HEK293 (cell line): ENCODE measurements around the gene SLX4.

Source experiments
- CTCF ChIA-PET: fragments of 350-600 bp; formaldehyde crosslinking; extraction: SDS; loops from one replicate; lab custom pipeline; 2021; ENCODE audit warnings: antibody characterized with exemption; lab: Yijun Ruan, JAX
- POLR2A ChIA-PET: fragments of 300-600 bp; formaldehyde crosslinking; extraction: SDS; loops from one replicate; lab custom pipeline; 2020; ENCODE audit warnings: antibody characterized with exemption, inconsistent platforms; lab: Yijun Ruan, JAX
- H3K27ac ChIP-seq: fragments of 200-500 bp; sonication (Bioruptor generic); 2 replicates; pipeline ENCODE4 v1.5.1; 2014; ENCODE audit warnings: low read depth, low read length, control low read depth, inconsistent platforms; ENCODE audit errors: extremely low read depth
- H3K36me3 ChIP-seq, 2 experiments: fragments of 200-500 bp in 1 of 2; sonication (Bioruptor generic) in 1 of 2; 1 replicate in 1 of 2; 2 replicates in 1 of 2; pipeline ENCODE4 v1.5.1; 2014 to 2017; ENCODE audit warnings: inconsistent platforms in 2 of 2, low read length in 2 of 2; ENCODE audit not compliant: control insufficient read depth in 2 of 2, insufficient read depth in 1 of 2
- H3K4me1 ChIP-seq: fragments of 200-500 bp; sonication (Bioruptor generic); 2 replicates; pipeline ENCODE4 v1.5.1; 2014; ENCODE audit warnings: mild to moderate bottlenecking, low read length, inconsistent platforms; ENCODE audit not compliant: control insufficient read depth, insufficient read depth
- H3K4me3 ChIP-seq: 2 replicates; pipeline ENCODE4 v1.5.1; 2011; ENCODE audit warnings: low read depth, mild to moderate bottlenecking, control low read depth, low read length, moderate library complexity
- H3K9me3 ChIP-seq: fragments of 200-500 bp; sonication (Bioruptor generic); 2 replicates; pipeline ENCODE4 v1.5.1; 2014; ENCODE audit warnings: low read depth, low read length, inconsistent platforms; ENCODE audit not compliant: control insufficient read depth, insufficient read depth
- GLIS1 ChIP-seq: fragments of 450-650 bp; formaldehyde crosslinking; IDR thresholded peaks from 2 replicates; pipeline ENCODE4 v1.5.1; 2016; ENCODE audit warnings: missing biosample characterization, missing genetic modification characterization
- HOXC10 ChIP-seq: sonication (generic); formaldehyde crosslinking; IDR thresholded peaks from 2 replicates; pipeline ENCODE4 v1.8.1; 2023; ENCODE audit warnings: mild to moderate bottlenecking, missing genetic modification reagents
- SCRT1 ChIP-seq: fragments of 450-650 bp; formaldehyde crosslinking; IDR thresholded peaks from 2 replicates; pipeline ENCODE4 v1.5.1; 2016; ENCODE audit warnings: missing biosample characterization, missing genetic modification characterization, borderline replicate concordance
- SCRT2 ChIP-seq: fragments of 450-650 bp; formaldehyde crosslinking; IDR thresholded peaks from 2 replicates; pipeline ENCODE4 v1.5.1; 2016; ENCODE audit warnings: missing biosample characterization, missing genetic modification characterization
- WT1 ChIP-seq: fragments of 450-650 bp; formaldehyde crosslinking; IDR thresholded peaks from 2 replicates; pipeline ENCODE4 v1.5.1; 2016; ENCODE audit warnings: missing biosample characterization, missing genetic modification characterization
- ZNF121 ChIP-seq: fragments of 450-650 bp; formaldehyde crosslinking; IDR thresholded peaks from 2 replicates; pipeline ENCODE4 v1.5.1; 2016; ENCODE audit warnings: missing biosample characterization, missing genetic modification characterization
- ZNF157 ChIP-seq: fragments of 450-650 bp; formaldehyde crosslinking; IDR thresholded peaks from 2 replicates; pipeline ENCODE4 v1.5.1; 2016; ENCODE audit warnings: missing biosample characterization, missing genetic modification characterization
- ZNF341 ChIP-seq: fragments of 450-650 bp; formaldehyde crosslinking; IDR thresholded peaks from 2 replicates; pipeline ENCODE4; 2016; ENCODE audit warnings: low read depth, missing biosample characterization, missing genetic modification characterization
- ZNF423 ChIP-seq: fragments of 450-650 bp; formaldehyde crosslinking; IDR thresholded peaks from 2 replicates; pipeline ENCODE4 v1.5.1; 2016; ENCODE audit warnings: missing biosample characterization, missing genetic modification characterization
- ZNF670 ChIP-seq: fragments of 450-650 bp; formaldehyde crosslinking; IDR thresholded peaks from 2 replicates; pipeline ENCODE4 v1.5.1; 2016; ENCODE audit warnings: missing biosample characterization, missing genetic modification characterization, low read depth
- TF ChIP-seq, protein P1 (sequence below): fragments of 450-650 bp; formaldehyde crosslinking; IDR thresholded peaks from 2 replicates; pipeline ENCODE4 v1.5.1; 2016; ENCODE audit warnings: missing biosample characterization, missing genetic modification characterization, borderline replicate concordance
- TF ChIP-seq, protein P2 (sequence below): fragments of 450-650 bp; formaldehyde crosslinking; IDR thresholded peaks from 2 replicates; pipeline ENCODE4 v1.5.1; 2016; ENCODE audit warnings: missing biosample characterization, missing genetic modification characterization
- TF ChIP-seq, protein P3 (sequence below): fragments of 450-650 bp; formaldehyde crosslinking; IDR thresholded peaks from 2 replicates; pipeline ENCODE4 v1.5.1; 2017; ENCODE audit warnings: missing biosample characterization, missing genetic modification characterization
- TF ChIP-seq, protein P4 (sequence below): fragments of 450-650 bp; formaldehyde crosslinking; IDR thresholded peaks from 2 replicates; pipeline ENCODE4 v1.5.1; 2016; ENCODE audit warnings: missing biosample characterization, missing genetic modification characterization

Gene SLX4

DNA sequence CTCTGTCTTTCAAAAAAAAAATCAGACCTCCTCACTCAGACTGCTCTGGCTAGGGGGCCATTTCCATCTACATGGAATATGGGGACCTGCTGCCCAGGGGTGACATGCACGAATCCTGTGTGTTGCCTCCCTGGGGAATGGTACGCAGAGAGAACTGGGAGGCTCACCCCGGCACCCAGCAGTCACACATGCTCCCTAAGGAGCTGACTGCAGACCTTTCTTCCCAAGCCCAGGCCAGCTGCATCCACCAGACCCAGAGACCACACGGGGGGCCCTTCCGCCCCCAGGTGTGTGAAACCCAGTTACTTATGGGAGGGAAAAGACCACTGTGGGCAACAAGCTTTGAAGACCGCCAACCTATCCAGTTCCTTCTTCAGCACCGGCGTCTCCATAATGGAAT is 27.0 kb downstream of the SLX4 start:
- CTCF ChIA-PET = no interaction called here
- H3K36me3 ChIP-seq = peaks cover 4 to 41% of the 10 kb centered on the region in 2 experiments; a peak in 2 of 3 replicates
- H3K9me3 ChIP-seq = no peaks in the 10 kb centered on the region
- H3K4me1 ChIP-seq = no peaks in the 10 kb centered on the region
- TF ChIP-seq HOXC10 = no peak
- no peak for TF ChIP-seq SCRT1 (tag by site-specific recombination)
- no peak for TF ChIP-seq ZNF423 (tag by site-specific recombination)
- TF ChIP-seq, protein P1, sequence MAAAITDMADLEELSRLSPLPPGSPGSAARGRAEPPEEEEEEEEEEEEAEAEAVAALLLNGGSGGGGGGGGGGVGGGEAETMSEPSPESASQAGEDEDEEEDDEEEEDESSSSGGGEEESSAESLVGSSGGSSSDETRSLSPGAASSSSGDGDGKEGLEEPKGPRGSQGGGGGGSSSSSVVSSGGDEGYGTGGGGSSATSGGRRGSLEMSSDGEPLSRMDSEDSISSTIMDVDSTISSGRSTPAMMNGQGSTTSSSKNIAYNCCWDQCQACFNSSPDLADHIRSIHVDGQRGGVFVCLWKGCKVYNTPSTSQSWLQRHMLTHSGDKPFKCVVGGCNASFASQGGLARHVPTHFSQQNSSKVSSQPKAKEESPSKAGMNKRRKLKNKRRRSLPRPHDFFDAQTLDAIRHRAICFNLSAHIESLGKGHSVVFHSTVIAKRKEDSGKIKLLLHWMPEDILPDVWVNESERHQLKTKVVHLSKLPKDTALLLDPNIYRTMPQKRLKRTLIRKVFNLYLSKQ (tag by site-specific recombination) = no peak
- TF ChIP-seq, protein P2, sequence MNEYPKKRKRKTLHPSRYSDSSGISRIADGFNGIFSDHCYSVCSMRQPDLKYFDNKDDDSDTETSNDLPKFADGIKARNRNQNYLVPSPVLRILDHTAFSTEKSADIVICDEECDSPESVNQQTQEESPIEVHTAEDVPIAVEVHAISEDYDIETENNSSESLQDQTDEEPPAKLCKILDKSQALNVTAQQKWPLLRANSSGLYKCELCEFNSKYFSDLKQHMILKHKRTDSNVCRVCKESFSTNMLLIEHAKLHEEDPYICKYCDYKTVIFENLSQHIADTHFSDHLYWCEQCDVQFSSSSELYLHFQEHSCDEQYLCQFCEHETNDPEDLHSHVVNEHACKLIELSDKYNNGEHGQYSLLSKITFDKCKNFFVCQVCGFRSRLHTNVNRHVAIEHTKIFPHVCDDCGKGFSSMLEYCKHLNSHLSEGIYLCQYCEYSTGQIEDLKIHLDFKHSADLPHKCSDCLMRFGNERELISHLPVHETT = no peak
- TF ChIP-seq ZNF670 (tag by site-specific recombination) = no peak
- no peak for TF ChIP-seq ZNF341
- TF ChIP-seq, protein P3, sequence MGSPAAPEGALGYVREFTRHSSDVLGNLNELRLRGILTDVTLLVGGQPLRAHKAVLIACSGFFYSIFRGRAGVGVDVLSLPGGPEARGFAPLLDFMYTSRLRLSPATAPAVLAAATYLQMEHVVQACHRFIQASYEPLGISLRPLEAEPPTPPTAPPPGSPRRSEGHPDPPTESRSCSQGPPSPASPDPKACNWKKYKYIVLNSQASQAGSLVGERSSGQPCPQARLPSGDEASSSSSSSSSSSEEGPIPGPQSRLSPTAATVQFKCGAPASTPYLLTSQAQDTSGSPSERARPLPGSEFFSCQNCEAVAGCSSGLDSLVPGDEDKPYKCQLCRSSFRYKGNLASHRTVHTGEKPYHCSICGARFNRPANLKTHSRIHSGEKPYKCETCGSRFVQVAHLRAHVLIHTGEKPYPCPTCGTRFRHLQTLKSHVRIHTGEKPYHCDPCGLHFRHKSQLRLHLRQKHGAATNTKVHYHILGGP (tag by site-specific recombination) = no peak
- TF ChIP-seq GLIS1 (tag by site-specific recombination) = no peak
- no peak for TF ChIP-seq WT1 (tag by site-specific recombination)
- TF ChIP-seq, protein P4, sequence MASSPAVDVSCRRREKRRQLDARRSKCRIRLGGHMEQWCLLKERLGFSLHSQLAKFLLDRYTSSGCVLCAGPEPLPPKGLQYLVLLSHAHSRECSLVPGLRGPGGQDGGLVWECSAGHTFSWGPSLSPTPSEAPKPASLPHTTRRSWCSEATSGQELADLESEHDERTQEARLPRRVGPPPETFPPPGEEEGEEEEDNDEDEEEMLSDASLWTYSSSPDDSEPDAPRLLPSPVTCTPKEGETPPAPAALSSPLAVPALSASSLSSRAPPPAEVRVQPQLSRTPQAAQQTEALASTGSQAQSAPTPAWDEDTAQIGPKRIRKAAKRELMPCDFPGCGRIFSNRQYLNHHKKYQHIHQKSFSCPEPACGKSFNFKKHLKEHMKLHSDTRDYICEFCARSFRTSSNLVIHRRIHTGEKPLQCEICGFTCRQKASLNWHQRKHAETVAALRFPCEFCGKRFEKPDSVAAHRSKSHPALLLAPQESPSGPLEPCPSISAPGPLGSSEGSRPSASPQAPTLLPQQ (tag by site-specific recombination) = no peak
- no peak for TF ChIP-seq SCRT2 (tag by site-specific recombination)
- no peak overlapping the region for H3K4me3 ChIP-seq
- H3K27ac ChIP-seq = no peak overlapping the region
- POLR2A ChIA-PET = interaction anchor here (0.6 kb wide), 1 partner anchor 75 kb away, joined by 4 read pairs; no protein-coding TSS in a partner anchor

DNA sequence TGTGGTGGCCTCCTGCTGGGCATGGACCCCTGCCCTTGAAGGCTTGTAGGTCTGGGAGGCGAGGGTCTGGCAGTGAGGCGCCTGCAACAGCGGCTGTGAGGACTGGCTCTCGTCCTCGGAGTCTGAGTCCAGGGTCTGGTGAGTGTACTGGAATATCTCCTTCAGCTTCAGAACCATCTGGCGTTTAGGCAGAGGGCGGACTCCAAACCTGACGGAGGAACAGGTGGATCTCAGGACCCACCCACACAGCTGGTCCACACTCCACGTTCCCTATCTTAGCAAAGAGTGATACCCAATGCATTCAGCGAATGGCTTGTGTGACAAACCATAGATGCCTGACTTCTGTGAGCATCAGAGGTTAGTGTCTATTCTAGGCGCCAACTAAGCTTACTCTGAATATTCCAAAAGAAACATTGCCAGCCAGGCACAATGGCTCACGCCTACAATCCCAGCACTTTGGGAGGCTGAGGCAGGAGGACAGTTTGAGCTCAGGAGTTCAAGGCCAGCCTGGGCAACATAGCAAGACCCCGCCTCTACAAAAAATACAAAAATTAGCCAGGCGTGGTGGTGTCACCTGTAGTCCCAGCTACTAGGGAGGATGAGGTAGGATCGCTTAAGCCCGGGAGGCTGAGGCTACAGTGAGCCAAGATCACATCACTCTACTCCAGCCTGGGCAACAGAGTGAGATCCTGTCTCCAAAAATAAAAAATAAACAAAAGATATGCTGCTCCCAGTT is 27.9 kb downstream of the SLX4 start:
- no peak overlapping the region for H3K4me3 ChIP-seq
- H3K4me1 ChIP-seq = no peaks in the 10 kb centered on the region
- ChIA-PET CTCF (interaction anchor here (0.7 kb wide), 2 partner anchors 21 to 295 kb away, joined by 3 to 5 read pairs; no protein-coding TSS in a partner anchor), POLR2A (no interaction called here)
- peaks cover 4 to 34% of the 10 kb centered on the region in 2 experiments; a peak in 2 of 3 replicates for H3K36me3 ChIP-seq
- TF ChIP-seq ZNF121 (tag by site-specific recombination) = peak; percentile 97
- no peak for TF ChIP-seq ZNF157 (tag by site-specific recombination)
- H3K27ac ChIP-seq = no peak overlapping the region
- H3K9me3 ChIP-seq = no peaks in the 10 kb centered on the region
